GM18498 (cell line): Measurements from ENCODE around the gene EEA1.

Source experiments
- ATAC-seq: cut with Tn5 transposase; IDR thresholded peaks from one replicate; pipeline ENCODE4 v1.9.1; 2021; ENCODE audit warnings: mild to moderate bottlenecking, moderate library complexity; ENCODE audit not compliant: unreplicated experiment

Gene EEA1

DNA sequence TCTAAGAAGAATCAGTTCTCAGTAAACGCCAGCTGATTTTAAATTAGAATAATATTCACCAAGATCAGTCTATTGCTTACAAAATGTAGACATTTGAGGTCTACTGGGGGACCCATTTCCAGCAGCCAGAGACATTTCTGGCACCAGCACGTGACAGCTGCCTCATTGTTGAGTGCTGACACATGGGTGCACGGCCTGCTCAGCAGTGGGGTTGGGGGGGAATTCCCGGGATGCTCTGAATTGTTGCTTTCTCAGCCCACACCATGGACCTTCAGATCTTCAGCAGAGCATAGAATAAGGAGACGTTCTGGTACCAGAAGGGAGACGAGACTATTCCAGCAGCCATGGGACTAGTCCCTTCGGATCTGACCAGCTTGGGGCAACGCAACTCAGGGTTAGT, 208.0 kb downstream of the EEA1 start:
- no peak for ATAC-seq
